ENCODE results near the gene OBSCN. TPM values are rescaled to one million over a fixed set of nuclear protein-coding genes. Genes with fewer than 3 reads are reported as not detected.

The OBSCN gene
- total RNA-seq, 1 donor from 2014 or later = 20.6 TPM

DNA sequence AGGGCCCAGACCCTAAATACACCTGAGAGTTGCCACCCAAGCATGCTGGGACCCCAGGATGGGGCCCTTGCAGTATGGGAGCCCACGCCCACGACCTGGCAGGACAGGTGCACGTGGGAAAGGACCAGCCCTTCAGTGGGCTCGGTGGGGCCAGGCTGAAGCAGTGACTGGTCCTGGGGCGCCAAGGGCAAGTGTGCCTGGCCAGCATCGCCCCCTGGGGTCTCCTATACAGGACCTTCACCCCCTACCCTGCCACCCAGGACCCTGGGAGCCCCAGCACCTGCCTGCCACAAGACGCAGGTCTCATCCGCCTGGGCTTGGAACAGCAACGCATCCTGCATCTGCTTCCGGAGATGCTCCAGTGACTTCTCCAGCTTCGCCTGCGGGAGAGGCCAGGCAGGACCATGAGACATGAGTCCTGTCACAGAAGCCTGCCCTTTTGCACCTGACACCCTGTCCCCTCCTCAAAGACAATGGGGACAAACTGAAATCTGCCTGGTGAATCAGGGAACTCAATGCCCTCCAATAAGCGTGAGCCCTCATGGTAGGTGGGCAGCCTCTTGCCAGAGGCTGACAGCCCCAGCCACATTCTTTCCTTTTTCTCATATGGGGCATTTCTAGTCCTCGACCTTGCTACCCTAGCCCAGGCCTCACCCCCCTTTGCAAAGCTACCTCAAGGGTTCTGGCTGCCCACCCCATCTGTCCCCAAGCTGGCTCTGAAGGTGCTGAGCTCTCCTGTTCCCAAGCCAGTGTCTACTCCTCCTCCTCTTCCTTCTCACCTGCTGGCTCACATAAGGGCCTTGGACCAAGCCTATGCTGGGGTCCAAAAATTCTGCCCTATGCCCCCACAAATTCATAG, 194.2 kb downstream of the OBSCN start:
- no peak for DNase-seq (ENCODE audit: low read depth)
- H3K4me3 ChIP-seq (ENCODE audit: low read depth, low read length) = no peak overlapping the region
- TF ChIP-seq CTCF (conservative IDR thresholded peaks at IDR 0.05; ENCODE audit: low read depth, low read length) = no peak

DNA sequence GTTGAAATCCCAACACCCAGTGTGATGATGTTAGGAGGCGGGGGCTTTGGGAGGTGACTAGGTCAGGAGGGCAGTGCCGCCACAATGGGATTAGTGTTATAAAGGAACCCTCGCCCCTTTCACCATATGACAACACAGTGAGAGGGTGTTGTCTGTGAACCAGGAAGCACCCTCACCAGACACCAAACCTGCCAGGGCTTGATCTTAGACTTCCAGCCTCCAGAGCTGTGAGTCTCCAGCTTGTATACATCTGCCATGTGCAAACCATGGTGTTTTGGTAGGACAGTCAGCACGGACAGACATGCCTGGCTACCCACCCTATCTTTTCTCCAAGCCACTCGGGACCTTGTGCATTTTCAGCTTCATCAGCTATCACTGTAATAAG, 194.8 kb downstream of the OBSCN start:
- H3K4me3 ChIP-seq (ENCODE audit: low read depth, low read length) = no peak overlapping the region
- no peak for TF ChIP-seq CTCF (conservative IDR thresholded peaks at IDR 0.05; ENCODE audit: low read depth, low read length)
- no peak for DNase-seq (ENCODE audit: low read depth)

DNA sequence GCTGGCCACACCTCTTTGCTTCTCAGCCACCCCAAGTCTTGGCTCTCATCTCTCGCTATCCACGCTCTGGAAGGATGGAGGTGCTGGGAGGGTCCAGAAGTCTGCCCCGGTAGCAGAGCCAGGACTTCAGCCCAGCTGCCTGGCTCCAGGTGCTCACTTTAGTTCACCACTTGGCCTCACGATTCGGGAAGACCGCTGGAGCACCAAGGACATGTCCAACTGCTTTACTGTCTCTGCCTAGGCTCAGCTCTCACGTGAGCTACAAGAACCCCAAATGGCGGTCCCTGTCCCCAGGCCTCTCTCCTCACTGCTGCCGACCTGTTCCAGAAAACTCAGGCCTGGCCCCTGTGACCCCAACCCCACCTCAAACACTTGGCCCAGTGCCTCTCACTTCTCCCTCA, 195.4 kb downstream of the OBSCN start:
- no peak for TF ChIP-seq CTCF (conservative IDR thresholded peaks at IDR 0.05; ENCODE audit: low read depth, low read length)
- DNase-seq (ENCODE audit: low read depth) = no peak
- no peak overlapping the region for H3K4me3 ChIP-seq (ENCODE audit: low read depth, low read length)

GRCh38 chr1:228404107-228404720, 196.4 kb downstream of the OBSCN start:
- TF ChIP-seq CTCF (conservative IDR thresholded peaks at IDR 0.05; ENCODE audit: low read depth, low read length) = no peak
- no peak overlapping the region for H3K4me3 ChIP-seq (ENCODE audit: low read depth, low read length)
- DNase-seq (ENCODE audit: low read depth) = no peak

GRCh38 chr1:228405200-228405978, 197.5 kb downstream of the OBSCN start:
- TF ChIP-seq CTCF (conservative IDR thresholded peaks at IDR 0.05; ENCODE audit: low read depth, low read length) = no peak
- DNase-seq (ENCODE audit: low read depth) = no peak
- H3K4me3 ChIP-seq (ENCODE audit: low read depth, low read length) = peak overlapping the region; percentile 91

DNA sequence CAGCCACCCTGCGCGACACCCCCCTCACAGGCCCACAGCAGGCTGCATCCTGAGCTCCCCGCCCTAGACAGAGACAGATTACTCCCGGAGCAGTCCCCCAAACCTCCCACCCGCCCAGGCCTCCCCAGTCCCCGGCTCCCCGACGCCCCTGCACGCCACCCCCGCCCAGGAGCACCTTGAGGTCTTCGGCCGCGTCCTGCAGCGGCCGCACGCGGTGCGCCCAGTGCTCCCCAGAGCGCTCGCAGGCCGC, 198.1 kb downstream of the OBSCN start:
- TF ChIP-seq CTCF (conservative IDR thresholded peaks at IDR 0.05; ENCODE audit: low read depth, low read length) = no peak
- DNase-seq (ENCODE audit: low read depth) = no peak
- H3K4me3 ChIP-seq (ENCODE audit: low read depth, low read length) = peak overlapping the region; percentile 91

Data from epithelial cell of proximal tubule (primary cell).